ENCODE measurements around the gene CGB8.
"Not testable (repeated sequence)": the region's sequence is repeated elsewhere in the genome, so short reads cannot be mapped to it uniquely, and the experiment has no call there.

The CGB8 gene

GRCh38 chr19:49056101-49056901, 7.4 kb upstream of the CGB8 start:
- TF ChIP-seq CTCF (IDR thresholded peaks at IDR 0.05; ENCODE audit: low read depth, low read length) = 0 out of 2 replicates have a peak, but pooled peaks have one; percentile 24
- H3K4me3 ChIP-seq (ENCODE audit: low read depth, low read length) = peak overlapping the region; percentile 69

- not testable (repeated sequence) for H3K4me3 ChIP-seq (ENCODE audit: low read depth, low read length)
These were observed 1.6 kb upstream of the CGB8 start for GRCh38 chr19:49050376-49051033.

DNA sequence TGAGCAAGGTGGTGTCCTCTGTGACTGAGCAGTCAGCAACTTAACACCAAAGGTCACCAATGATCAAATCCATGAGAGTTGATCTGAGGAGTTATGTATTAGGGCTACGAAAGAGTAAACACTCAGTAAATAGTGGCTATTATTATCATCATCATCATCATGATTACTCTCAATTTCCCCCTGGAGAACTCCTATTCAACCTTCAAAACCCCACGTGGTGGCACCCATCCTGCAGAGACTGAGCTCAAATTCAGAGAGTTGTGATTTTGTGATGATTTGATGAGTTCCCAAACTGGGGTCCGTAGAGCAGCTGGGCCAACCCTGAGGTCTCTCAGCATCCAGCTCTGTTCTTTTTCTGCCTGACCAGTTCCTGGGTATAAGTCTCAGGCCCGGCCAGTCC, 923 bp upstream of the CGB8 start:
- H3K4me3 ChIP-seq (ENCODE audit: low read depth, low read length) = not testable (repeated sequence)

- not testable (repeated sequence) for H3K4me3 ChIP-seq (ENCODE audit: low read depth, low read length)
These were observed 5.4 kb downstream of the CGB8 start, which contains the start of gene CGB5 for GRCh38 chr19:49043548-49043947. Gene CGB5 (plus strand): TSS chr19:49043848. CDS start chr19:49044210, 362 bp downstream.

DNA sequence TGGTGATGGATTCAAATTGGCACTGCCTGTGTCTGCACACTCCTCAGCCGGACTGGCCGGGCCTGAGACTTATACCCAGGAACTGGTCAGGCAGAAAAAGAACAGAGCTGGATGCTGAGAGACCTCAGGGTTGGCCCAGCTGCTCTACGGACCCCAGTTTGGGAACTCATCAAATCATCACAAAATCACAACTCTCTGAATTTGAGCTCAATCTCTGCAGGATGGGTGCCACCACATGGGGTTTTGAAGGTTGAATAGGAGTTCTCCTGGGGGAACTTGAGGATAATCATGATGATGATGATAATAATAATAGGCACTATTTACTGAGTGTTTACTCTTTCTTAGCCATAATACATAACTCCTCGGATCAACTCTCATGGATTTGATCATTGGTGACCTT, 6.2 kb downstream of the CGB8 start:
- not testable (repeated sequence) for H3K4me3 ChIP-seq (ENCODE audit: low read depth, low read length)

- no peak overlapping the region for H3K4me3 ChIP-seq (ENCODE audit: low read depth, low read length)
- TF ChIP-seq CTCF (IDR thresholded peaks at IDR 0.05; ENCODE audit: low read depth, low read length) = no peak
These were observed 6.7 kb downstream of the CGB8 start for GRCh38 chr19:49042177-49042576.

DNA sequence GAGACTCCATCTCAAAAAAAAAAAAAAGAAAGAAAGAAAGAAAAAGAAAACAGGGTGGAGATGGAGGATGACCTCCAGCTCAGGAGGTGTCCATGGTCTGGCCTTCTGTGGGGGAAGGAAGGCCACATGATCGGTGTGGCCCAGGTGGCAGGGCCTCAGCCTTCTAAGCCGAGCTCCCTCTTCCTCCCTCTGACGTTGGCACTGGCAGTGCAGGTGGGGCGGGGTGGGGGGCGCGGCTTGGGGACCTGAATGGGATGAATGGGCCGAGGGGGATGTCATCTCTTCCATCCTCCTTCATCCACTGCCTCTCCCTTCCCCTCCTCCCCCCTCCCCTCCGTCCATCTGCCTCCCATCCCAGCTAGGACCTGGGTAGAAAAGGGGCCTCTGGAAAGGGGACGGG, 9.2 kb downstream of the CGB8 start:
- H3K4me3 ChIP-seq (ENCODE audit: low read depth, low read length) = not testable (repeated sequence)

DNA sequence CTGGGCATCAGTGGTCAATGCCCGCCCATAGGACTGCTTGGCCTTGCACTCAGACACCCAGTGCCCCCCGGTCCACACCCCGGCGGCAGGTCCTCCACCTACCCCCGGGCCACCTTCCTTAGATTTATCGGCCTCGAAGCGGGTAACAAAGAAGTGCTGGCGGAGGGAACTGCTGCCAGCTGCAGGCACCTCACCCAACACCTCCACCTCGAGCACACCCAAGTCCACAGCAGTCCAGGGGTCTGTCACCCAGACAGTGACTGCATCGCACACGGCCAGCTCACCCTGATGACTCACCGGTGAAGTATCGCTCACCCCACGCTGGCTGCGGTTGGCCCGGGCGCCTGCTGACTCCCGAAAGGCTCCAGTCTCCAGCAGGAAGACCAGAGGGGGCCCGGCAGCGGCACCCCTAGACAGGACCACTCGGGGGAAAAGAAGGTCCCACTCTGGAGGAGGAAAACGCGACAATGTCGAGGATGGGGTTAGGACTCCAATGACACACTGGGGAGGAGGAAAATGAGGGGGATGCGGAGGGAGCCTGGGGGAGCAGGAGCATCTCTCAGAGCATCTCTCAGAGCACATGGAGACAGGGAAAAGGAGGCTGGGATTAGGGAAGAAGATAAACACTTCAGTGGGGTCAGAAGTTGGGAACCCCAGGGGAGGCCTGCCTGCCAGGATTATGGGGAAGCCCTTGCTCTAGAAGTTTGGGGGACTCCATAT, 10.2 kb downstream of the CGB8 start:
- H3K4me3 ChIP-seq (ENCODE audit: low read depth, low read length) = not testable (repeated sequence)

DNA sequence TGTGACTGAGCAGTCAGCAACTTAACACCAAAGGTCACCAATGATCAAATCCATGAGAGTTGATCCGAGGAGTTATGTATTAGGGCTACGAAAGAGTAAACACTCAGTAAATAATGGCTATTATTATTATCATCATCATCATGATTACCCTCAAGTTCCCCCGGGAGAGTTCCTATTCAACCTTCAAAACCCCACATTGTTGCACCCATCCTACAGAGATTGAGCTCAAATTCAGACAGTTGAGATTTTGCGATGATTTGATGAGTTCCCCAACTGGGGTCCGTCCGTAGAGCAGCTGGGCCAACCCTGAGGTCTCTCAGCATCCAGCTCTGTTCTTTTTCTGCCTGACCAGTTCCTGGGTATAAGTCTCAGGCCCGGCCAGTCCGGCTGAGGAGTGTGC, 10.8 kb downstream of the CGB8 start:
- not testable (repeated sequence) for H3K4me3 ChIP-seq (ENCODE audit: low read depth, low read length)

DNA sequence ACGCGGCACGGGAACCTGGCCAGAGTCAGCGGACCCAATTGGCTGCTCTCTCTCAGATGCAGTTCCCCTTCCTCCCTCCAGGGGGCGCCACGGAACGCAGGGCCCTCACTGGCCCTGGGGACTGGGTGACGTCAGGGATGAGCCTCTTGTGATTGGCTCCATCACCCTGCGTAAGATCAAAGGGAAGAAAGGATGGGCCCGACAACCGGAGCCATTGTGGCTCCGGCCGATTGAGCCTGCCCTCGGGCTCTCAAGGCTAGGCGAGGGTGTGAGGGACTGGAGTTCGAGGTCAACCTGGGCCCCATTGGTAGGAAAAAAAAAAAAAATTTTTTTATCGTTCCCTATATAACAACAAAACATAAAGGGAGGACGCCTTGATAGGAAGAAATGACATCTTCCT, 12.1 kb downstream of the CGB8 start, which contains the start of gene CGB1:
TSS of gene CGB1 (minus strand) at position 81 of the 400 bp plus-strand sequence. CDS start 184 bp downstream, outside the sequence.
- peak; percentile 42 for TF ChIP-seq CTCF (IDR thresholded peaks at IDR 0.05; ENCODE audit: low read depth, low read length)
- not testable (repeated sequence) for H3K4me3 ChIP-seq (ENCODE audit: low read depth, low read length)

DNA sequence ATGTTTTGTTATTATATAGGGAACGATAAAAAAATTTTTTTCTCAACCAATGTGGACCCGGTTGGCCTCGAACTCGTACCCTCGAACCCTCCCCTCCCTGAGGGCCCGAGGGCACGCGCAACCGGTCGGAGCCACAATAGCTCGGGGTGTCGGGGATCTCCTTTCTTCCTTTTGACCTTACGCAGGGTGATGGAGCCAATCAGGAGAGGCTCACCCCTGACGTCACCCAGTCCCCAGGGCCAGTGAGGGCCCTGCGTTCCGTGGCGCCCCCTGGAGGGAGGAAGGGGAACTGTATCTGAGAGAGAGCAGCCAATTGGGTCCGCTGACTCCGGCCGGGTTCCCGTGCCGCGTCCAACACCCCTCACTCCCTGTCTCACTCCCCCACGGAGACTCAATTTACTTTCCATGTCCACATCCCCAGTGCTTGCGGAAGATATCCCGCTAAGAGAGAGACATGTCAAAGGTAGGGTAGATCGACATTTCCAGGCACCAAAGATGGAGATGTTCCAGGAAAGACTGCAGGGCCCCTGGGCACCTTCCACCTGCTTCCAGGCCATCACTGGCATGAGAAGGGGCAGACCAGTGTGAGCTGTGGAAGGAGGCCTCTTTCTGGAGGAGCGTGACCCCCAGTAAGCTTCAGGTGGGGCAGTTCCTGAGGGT, 17.1 kb downstream of the CGB8 start, which contains the start of gene CGB2:
TSS of gene CGB2 (plus strand) at position 249 of the 660 bp plus-strand sequence. CDS start at position 455, 206 bp downstream.
- not testable (repeated sequence) for H3K4me3 ChIP-seq (ENCODE audit: low read depth, low read length)

- not testable (repeated sequence) for H3K4me3 ChIP-seq (ENCODE audit: low read depth, low read length)
These were observed 18.6 kb downstream of the CGB8 start for GRCh38 chr19:49030323-49030722.

GRCh38 chr19:49029749-49030148, 19.2 kb downstream of the CGB8 start:
- H3K4me3 ChIP-seq (ENCODE audit: low read depth, low read length) = not testable (repeated sequence)

DNA sequence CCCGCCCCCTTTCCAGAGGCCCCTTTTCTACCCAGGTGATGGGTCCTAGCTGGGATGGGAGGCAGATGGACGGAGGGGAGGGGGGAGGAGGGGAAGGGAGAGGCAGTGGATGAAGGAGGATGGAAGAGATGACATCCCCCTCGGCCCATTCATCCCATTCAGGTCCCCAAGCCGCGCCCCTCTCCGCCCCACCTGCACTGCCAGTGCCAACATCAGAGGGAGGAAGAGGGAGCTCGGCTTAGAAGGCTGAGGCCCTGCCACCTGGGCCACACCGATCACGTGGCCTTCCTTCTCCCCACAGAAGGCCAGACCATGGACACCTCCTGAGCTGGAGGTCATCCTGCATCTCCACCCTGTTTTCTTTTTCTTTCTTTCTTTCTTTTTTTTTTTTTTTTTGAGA, 20.2 kb downstream of the CGB8 start:
- H3K4me3 ChIP-seq (ENCODE audit: low read depth, low read length) = not testable (repeated sequence)

GRCh38 chr19:49025599-49025998, 23.3 kb downstream of the CGB8 start:
- H3K4me3 ChIP-seq (ENCODE audit: low read depth, low read length) = not testable (repeated sequence)

DNA sequence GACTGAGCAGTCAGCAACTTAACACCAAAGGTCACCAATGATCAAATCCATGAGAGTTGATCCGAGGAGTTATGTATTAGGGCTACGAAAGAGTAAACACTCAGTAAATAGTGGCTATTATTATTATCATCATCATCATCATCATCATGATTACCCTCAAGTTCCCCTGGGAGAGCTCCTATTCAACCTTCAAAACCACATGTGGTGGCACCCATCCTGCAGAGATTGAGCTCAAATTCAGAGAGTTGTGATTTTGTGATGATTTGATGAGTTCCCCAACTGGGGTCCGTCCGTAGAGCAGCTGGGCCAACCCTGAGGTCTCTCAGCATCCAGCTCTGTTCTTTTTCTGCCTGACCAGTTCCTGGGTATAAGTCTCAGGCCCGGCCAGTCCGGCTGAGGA, 23.8 kb downstream of the CGB8 start:
- not testable (repeated sequence) for H3K4me3 ChIP-seq (ENCODE audit: low read depth, low read length)

All from WI38 (cell line).